Measurements from ENCODE around the gene RSPH4A.
"Not testable (repeated sequence)": the region's sequence is repeated elsewhere in the genome, so short reads cannot be mapped to it uniquely, and the experiment has no call there.

The RSPH4A gene

GRCh38 chr6:116615937-116616736 is at the start of gene RSPH4A:
TSS of gene RSPH4A (plus strand) at chr6:116616479. CDS start at chr6:116616624, 145 bp downstream.
- peak; percentile 99 for DNase-seq

DNA sequence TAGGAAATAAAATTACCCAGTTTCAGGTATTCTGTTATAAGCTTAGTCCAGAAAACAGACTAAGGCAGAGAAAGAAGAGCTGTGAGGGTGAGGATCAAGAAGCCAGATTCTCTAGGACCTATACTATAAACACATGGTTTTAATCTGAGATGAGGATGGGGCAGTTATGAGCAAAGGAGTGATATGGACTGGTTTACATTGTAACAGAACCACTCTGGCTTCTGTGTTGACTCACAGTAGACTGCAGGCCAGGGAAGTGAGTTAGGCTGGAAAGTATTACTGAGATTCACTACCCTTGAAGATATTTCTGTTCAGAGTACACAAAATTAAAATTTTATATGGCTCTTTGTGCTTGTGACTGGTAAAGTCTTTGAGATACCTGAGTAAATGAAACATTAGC is 48.2 kb upstream of the RSPH4A start:
- no peak for DNase-seq

DNA sequence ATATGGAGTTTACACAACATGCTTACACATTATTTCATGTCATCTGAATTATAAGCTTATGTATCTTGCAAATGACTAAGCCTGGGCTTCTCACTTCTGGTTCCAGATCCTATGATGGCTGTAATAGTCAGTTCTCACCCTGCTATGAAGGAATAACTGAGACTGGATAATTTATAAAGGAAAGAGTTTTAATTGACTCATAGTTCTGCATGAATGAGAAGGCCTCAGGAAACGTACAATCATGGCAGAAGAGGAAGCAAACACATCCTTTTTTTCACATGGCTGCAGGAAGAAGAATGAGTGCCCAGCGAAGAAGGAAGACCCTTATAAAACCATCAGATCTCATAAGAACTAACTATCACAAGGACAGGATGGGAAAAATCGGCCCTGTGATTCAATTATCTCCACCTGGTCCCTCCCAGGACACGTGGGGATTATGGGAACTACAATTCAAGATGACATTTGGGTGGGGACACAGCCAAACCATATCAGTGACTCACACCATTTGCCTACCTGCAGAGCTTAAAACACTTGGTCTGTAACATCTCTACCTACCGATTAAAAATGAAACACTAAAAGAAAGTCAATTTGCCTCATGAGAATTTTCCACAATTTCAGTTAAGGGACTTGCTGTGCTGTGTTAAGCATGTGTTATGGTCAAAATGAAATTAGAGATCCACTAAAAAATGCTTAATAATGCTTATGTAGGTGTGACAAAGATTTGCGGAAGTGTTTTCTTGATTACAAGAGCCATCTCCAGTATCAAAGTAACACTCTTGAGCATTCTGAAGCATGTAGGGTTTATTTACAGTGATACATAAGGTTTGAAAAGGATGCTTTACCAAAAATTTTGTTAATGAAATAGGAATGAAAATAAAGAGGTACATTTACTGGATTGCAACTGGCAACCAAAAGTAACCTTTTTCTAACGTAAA is 47.2 kb upstream of the RSPH4A start:
- DNase-seq = no peak

DNA sequence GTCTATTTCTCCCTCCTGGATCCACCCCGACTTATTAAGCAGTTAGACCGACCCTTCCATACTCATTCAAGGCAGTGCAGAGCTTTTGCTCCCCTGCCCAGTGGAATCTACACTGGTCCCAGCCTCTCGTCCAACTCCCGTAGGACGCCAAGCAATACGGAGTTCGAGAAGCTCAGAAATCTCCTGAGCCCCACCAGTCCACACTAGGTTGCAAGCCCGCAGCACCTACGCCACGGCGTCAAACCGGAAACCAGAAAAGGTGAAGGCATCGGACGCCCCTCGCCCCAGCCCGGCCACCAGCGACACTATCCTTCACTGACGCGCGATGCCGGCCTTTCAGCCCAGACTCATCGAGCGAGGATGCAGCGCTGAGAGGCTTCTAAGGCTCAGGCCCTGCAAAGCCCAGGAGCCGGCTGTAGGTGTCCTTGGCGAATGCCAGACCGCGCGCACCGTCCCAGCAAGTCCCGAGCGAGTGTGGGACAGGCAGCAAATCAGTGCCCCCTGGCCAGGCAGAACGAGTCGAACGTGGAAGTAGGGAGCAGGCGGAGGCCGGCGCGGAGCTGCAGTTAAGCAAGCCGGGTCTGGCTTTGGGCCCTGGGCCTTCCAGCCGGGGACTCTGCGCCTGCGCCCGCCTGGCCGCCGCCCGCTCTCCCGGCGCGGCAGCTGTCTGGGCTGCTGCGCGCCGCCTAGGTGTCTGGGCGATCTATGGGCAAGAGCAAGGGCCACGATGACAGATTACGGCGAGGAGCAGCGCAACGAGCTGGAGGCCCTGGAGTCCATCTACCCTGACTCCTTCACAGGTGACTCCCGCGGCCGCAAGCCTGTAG is 45.2 kb upstream of the RSPH4A start, which contains the start of gene RWDD1:
Gene RWDD1 (plus strand): TSS at position 649 of the 827 bp plus-strand sequence. CDS start 79 bp downstream, at position 728.
- DNase-seq = peak; percentile 100

DNA sequence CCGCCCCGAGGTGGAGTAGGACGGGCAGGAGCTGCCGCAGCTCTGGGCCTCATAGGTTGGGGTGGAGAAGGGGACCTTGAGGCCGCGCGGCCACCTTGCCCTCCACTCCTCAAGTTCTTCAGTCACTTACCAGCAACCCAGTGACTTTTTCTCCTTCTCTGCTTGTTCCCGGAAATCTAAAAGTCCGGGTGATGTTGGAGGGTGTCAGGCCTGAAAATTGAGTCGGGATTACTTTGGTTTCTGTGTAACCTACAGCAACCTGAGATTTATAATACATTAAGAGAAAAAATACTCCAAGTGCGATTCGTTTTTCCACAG is 44.6 kb upstream of the RSPH4A start:
- DNase-seq = no peak

- DNase-seq = no peak
These were observed 44.1 kb upstream of the RSPH4A start for GRCh38 chr6:116572162-116572561.

GRCh38 chr6:116575227-116575626 is 41.1 kb upstream of the RSPH4A start:
- no peak for DNase-seq

DNA sequence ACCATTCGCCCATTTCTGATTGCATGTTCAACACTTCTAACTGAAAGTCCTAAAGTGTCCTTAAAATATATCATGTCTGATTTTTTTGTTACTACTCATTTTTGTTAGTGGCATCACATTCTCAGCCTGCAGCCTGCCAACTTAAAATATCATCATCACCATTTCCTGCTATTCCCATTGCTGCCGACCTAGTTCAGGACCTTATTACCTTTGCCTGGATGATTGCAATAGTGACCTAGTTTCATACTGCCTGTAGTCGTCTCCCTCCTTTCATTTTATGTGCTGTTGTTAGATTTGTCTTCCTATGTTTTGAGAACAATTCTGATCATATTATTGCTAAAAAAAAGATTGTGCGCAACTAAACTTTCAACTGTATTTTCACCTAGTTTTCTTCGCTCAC is 38.8 kb upstream of the RSPH4A start:
- no peak for DNase-seq

DNA sequence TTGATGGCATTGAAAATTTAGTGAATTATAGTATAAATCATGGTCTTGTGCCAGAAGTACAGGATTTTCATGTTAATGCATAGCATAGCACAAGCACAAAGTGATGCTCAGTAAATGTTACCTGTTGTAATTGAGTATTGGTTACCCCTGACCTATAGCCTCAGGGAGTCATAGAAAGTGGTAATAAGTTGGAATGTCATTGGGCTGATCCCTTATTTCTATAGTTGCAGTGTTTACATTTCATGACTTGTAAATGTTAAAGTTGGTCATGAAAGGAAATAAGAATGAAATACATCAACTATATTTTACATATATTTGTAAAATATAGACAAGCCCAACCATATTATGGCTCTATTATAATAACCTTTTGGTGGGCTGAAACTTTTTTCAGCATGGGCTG is 37.9 kb upstream of the RSPH4A start:
- no peak for DNase-seq

DNA sequence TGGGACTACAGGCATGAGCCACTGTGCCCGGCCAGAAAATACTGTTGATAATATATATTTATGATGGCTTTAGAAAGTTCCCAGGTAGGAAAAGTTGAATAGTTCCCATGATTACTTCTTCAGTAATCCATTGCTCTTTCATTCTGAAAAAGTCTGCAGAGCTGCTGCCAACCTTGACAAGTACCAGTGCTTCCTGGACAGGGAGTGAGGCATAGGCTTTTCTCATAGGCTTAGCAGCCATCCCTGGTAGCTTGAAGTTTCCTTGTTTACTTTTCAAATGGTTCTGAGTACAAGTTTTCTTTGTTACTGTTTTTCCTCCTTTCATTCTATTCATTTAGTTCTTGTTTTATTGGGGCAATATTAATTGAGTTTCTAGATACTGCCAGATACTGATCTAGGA is 37.1 kb upstream of the RSPH4A start:
- no peak for DNase-seq

- DNase-seq = no peak
These were observed 36.1 kb upstream of the RSPH4A start for GRCh38 chr6:116580198-116580597.

GRCh38 chr6:116586276-116586675 is 30.0 kb upstream of the RSPH4A start:
- DNase-seq = no peak

DNA sequence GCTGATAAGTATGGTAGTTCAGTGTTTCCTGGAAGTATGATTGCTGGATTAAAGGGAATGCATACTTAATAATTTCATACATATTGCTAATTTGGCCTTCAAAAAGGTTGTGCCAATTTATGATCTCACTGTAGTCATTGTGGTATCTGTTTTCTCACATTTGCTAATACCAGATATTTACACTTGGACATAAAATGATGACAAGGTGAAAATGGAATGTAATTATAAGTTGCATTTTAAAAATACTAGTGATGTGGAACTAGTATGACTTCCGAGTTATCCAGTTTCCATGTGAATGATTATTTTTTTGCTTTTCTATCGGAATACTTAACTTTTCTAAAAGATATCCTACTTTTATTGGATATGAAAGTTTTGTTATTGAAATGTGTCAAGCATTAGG is 29.5 kb upstream of the RSPH4A start:
- DNase-seq = no peak

GRCh38 chr6:116595247-116595646 is 21.0 kb upstream of the RSPH4A start:
- DNase-seq = no peak

- DNase-seq = no peak
These were observed 19.5 kb upstream of the RSPH4A start for GRCh38 chr6:116596815-116597214.

DNA sequence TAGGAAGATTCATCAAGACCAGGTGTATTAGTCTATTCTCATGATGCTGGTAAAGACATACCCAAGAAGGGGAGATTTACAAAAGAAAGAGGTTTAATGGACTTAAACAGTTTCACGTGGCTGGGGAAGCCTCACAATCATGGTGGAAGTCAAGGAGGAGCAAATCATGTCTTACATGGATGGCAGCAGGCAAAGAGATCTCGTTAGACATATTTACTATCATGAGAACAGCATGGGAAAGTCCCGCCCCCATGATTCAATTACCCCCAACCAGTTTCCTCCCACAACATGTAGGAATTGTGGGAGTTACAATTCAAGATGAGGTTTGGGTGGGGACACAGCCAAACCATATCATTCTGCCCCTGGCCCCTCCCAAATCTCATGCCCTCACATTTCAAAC is 12.4 kb upstream of the RSPH4A start:
- not testable (repeated sequence) for DNase-seq

GRCh38 chr6:116604868-116605267 is 11.4 kb upstream of the RSPH4A start:
- not testable (repeated sequence) for DNase-seq

- no peak for DNase-seq
These were observed 10.3 kb upstream of the RSPH4A start for GRCh38 chr6:116605935-116606334.

DNA sequence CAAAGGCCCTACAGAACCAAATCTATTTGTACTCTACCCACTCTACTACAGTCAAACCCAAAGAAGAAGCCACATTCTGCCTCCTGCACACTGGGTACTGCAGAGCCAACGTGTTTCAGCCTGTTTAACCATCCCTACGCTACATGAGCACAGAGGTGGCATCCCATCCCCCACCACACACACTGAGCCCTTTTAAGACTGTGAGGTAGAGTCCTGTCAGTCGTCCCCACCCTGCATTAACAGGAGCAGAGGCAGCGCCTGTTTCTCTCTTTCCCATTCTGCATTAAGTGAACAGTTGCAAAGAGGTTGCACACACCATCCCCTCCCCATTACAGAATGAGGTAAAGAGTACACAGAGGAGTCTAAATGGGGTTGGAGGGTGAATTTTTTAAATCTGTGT is 5.2 kb upstream of the RSPH4A start:
- DNase-seq = no peak

- DNase-seq = peak; percentile 41
These were observed 416 bp downstream of the RSPH4A start for GRCh38 chr6:116616737-116617053.

DNA sequence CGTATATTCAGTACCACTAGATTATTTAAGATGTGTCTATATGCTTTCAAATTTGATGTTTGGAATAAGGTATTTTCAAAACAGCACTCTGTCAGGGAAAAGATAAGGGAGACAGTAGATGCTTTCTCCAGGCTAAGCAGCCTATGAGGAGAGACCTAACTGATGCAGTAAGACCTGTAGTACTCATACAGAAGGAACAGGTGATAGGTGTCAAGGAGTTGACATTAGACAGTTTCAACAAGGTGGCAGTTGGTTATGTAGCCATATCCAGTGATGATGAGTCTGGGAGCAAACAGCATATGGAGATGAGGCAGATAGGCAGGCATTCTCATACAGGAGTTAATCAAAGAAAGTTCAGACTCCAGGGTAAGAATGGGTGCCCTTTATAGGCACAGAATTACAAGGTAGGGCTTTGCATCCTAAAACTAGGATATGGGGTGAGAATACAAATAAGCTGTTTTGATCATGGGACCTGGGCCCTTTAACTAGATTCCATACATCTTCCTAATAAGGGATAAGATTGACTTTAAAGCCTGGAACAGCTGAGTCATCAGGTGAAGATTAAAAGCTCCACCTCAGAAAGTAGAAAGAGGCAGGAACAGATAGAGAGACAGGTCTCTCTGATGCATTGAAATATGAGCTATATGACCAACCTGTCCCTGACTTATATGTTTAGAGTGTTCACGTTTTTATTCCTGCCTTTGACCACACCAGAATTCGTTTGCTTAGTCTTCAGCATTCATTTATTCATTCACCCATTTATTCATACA is 7.9 kb downstream of the RSPH4A start:
- no peak for DNase-seq

GRCh38 chr6:116625872-116626271 is 9.6 kb downstream of the RSPH4A start:
- no peak for DNase-seq

Measured in NCI-H774 (cell line).